ENCODE measurements around the gene PRKAG2. TPM values are rescaled to one million over a fixed set of nuclear protein-coding genes. Genes with fewer than 3 reads are reported as not detected.

PRKAG2 gene
- total and polyA plus RNA-seq, 4 donors = 3.6 to 25.1 (median 16.8) TPM

- TF ChIP-seq FOXA1 (IDR thresholded peaks at IDR 0.05) (no peak), HNF4G (IDR thresholded peaks at IDR 0.05) (no peak), FOXA2 (IDR thresholded peaks at IDR 0.05) (no peak), YY1 (IDR thresholded peaks at IDR 0.05) (no peak), TAF1 (conservative IDR thresholded peaks at IDR 0.05) (no peak)
These were observed 19.0 kb downstream of the PRKAG2 start (continued) for GRCh38 chr7:151857866-151858450.

GRCh38 chr7:151857412-151857811 lies 19.5 kb downstream of the PRKAG2 start:
- WGBS = 96% methylated on average over 12 of the region's 12 CpGs
- Histone ChIP-seq H3K9ac (ENCODE audit: low read depth in 1 of 2, low read length in 2 of 2) (no peak overlapping the region), H3K27me3 (ENCODE audit: control insufficient read depth in 4 of 4, insufficient read depth in 4 of 4, low read length in 3 of 4) (no peaks in the 10 kb centered on the region), H3K36me3 (ENCODE audit: control insufficient read depth in 4 of 4, insufficient read depth in 3 of 4, low read depth in 1 of 4, low read length in 3 of 4) (no peaks in the 10 kb centered on the region), H3K27ac (ENCODE audit: low read depth in 1 of 2, low read length in 2 of 2) (no peak overlapping the region), H3K4me3 (ENCODE audit: low read depth in 1 of 3, low read length in 3 of 3) (no peak overlapping the region), H3K4me1 (ENCODE audit: control insufficient read depth in 4 of 4, insufficient read depth in 4 of 4, low read length in 3 of 4) (peaks cover 0 to 37% (median 18%) of the 10 kb centered on the region in 4 donors), H3K9me3 (ENCODE audit: control insufficient read depth in 4 of 4, low read length in 3 of 4) (no peaks in the 10 kb centered on the region)
- no peak for DNase-seq (ENCODE audit: low spot score)
- TF ChIP-seq ZBTB33 (IDR thresholded peaks at IDR 0.05) (no peak), CTCF (IDR thresholded peaks at IDR 0.05; ENCODE audit: low read depth, low read length, missing input control) (no peak), RXRA (IDR thresholded peaks at IDR 0.05) (no peak), FOXA1 (IDR thresholded peaks at IDR 0.05) (no peak), YY1 (IDR thresholded peaks at IDR 0.05) (no peak), ATF3 (IDR thresholded peaks at IDR 0.05) (no peak), JUND (IDR thresholded peaks at IDR 0.05) (no peak), FOXA2 (IDR thresholded peaks at IDR 0.05) (no peak), RAD21 (IDR thresholded peaks at IDR 0.05) (no peak), TAF1 (conservative IDR thresholded peaks at IDR 0.05) (no peak), HNF4G (IDR thresholded peaks at IDR 0.05) (no peak), SP1 (IDR thresholded peaks at IDR 0.05) (no peak), HNF4A (conservative IDR thresholded peaks at IDR 0.05) (no peak), GABPA (IDR thresholded peaks at IDR 0.05 in 1 of 2, conservative IDR thresholded peaks at IDR 0.05 in 1 of 2) (no peak)

GRCh38 chr7:151856516-151856915 lies 20.4 kb downstream of the PRKAG2 start:
- H3K27ac ChIP-seq (ENCODE audit: low read depth in 1 of 2, low read length in 2 of 2) = no peak overlapping the region
- no peak overlapping the region for H3K9ac ChIP-seq (ENCODE audit: low read depth in 1 of 2, low read length in 2 of 2)
- no peaks in the 10 kb centered on the region for H3K36me3 ChIP-seq (ENCODE audit: control insufficient read depth in 4 of 4, insufficient read depth in 3 of 4, low read depth in 1 of 4, low read length in 3 of 4)
- peaks cover 0 to 41% (median 20%) of the 10 kb centered on the region in 4 donors for H3K4me1 ChIP-seq (ENCODE audit: control insufficient read depth in 4 of 4, insufficient read depth in 4 of 4, low read length in 3 of 4)
- TF ChIP-seq FOXA2 (IDR thresholded peaks at IDR 0.05) (no peak), RAD21 (IDR thresholded peaks at IDR 0.05) (no peak), HNF4A (conservative IDR thresholded peaks at IDR 0.05) (no peak), MAX (IDR thresholded peaks at IDR 0.05) (no peak), REST (IDR thresholded peaks at IDR 0.05) (no peak), ATF3 (IDR thresholded peaks at IDR 0.05) (no peak), TAF1 (conservative IDR thresholded peaks at IDR 0.05) (no peak), YY1 (IDR thresholded peaks at IDR 0.05) (no peak)
- no peaks in the 10 kb centered on the region for H3K9me3 ChIP-seq (ENCODE audit: control insufficient read depth in 4 of 4, low read length in 3 of 4)
- H3K4me3 ChIP-seq (ENCODE audit: low read depth in 1 of 3, low read length in 3 of 3) = no peak overlapping the region
- H3K27me3 ChIP-seq (ENCODE audit: control insufficient read depth in 4 of 4, insufficient read depth in 4 of 4, low read length in 3 of 4) = no peaks in the 10 kb centered on the region
- DNase-seq (ENCODE audit: low spot score) = no peak
- WGBS = 91% methylated on average over 16 of the region's 16 CpGs
